ENCODE measurements around the gene ANXA11.
A peak's percentile ranks its signal among the peaks of the same experiment; 100 is the strongest.
"Not testable (repeated sequence)": the region's sequence is repeated elsewhere in the genome, so short reads cannot be mapped to it uniquely, and the experiment has no call there.

The ANXA11 gene

GRCh38 chr10:80205477-80206276 is at the start of gene ANXA11:
Gene ANXA11, minus strand, starts transcription at chr10:80205537. Its CDS starts 32,676 bp downstream, at chr10:80172861.
- peak; percentile 91 for DNase-seq

- DNase-seq, result not testable (repeated sequence)
These were observed 49.4 kb upstream of the ANXA11 start for GRCh38 chr10:80254726-80255125.

DNA sequence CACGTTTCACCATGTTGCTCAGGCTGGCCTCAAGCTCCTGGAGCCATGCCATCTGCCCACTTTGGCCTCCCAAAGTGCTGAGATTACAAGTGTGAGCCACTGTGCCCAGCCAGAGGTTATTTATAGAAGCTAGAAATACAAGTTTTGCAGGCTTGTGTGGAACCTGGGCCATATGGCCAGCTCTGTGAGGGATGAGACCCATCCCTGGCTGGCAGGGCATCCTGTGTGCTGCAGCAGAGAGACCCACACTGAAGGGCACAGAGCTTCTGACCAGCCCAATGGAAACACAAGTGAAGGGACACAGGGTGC is 48.6 kb upstream of the ANXA11 start:
- DNase-seq, result not testable (repeated sequence)

GRCh38 chr10:80253266-80253962 is 48.1 kb upstream of the ANXA11 start:
- no peak for DNase-seq

- DNase-seq, result no peak
These were observed 47.1 kb upstream of the ANXA11 start for GRCh38 chr10:80252296-80252887.

DNA sequence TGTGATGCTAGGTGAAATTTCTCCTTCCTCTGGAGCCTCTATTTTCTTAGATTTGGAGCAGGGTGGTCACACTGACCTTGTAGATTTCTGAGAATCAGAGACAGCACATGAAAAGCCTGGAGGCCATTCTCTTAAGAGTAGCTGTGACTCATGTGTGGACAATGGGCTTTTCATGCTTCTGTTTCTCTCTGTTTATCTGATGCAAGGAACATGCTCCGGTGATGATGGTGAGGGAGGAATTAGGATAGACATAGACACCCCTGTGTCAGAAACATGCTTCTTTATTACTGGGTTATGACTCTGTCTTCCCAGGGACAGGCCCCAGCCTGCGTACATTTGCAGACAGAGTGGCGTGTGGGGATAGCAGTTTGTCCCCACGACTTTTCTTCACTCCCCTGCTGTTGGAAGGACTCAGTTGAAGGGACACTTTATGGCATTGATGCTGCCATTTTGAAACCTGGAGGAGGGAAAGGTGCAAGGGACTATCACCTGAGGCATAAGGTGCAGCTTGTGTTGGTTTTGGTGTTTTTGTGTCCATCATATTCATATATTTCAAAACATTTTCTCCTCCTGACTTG is 46.5 kb upstream of the ANXA11 start:
- DNase-seq, result not testable (repeated sequence)

DNA sequence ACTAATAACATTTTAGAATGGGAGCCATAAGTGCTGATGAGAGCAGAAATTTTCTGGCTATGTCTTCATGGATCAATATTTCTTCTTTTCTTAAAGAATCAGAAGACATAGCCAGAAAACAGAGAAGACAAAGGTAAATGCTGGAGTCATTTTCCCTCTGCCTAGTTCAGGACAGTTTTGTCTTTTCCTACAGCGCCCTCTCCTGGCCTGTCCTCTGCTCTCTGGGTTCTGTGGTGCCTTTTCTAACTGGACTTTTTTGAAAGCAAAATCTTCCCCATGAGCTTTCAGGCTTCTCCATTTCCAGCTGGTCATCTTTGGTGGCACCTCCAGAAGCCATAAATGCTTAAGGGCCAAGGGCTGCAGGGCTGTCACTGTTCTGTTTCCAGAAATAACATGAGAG is 45.1 kb upstream of the ANXA11 start:
- not testable (repeated sequence) for DNase-seq

GRCh38 chr10:80249906-80250305 is 44.6 kb upstream of the ANXA11 start:
- DNase-seq, result not testable (repeated sequence)

DNA sequence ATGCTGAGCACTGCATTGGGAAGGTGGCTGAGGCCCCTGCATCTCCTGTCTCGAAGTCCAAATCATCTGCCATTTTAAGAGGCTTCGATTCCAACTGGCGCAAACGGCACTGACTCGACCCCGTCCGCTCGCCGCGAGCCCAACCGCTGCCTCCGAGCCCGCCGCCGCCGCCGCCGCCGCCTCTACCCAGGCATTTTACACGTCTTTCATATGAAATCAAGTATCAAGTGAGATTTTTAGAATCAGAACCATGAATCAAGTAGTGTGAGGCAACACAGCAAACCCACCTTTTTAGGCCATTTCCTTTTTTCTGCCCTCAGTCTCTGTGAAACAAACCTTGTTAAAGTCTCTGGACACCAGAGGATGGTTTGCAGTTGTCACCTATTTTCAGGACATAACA is 42.3 kb upstream of the ANXA11 start:
- not testable (repeated sequence) for DNase-seq

GRCh38 chr10:80244371-80244770 is 39.0 kb upstream of the ANXA11 start:
- not testable (repeated sequence) for DNase-seq

GRCh38 chr10:80242341-80242740 is 37.0 kb upstream of the ANXA11 start:
- DNase-seq, result not testable (repeated sequence)

- not testable (repeated sequence) for DNase-seq
These were observed 31.1 kb upstream of the ANXA11 start for GRCh38 chr10:80236457-80236856.

DNA sequence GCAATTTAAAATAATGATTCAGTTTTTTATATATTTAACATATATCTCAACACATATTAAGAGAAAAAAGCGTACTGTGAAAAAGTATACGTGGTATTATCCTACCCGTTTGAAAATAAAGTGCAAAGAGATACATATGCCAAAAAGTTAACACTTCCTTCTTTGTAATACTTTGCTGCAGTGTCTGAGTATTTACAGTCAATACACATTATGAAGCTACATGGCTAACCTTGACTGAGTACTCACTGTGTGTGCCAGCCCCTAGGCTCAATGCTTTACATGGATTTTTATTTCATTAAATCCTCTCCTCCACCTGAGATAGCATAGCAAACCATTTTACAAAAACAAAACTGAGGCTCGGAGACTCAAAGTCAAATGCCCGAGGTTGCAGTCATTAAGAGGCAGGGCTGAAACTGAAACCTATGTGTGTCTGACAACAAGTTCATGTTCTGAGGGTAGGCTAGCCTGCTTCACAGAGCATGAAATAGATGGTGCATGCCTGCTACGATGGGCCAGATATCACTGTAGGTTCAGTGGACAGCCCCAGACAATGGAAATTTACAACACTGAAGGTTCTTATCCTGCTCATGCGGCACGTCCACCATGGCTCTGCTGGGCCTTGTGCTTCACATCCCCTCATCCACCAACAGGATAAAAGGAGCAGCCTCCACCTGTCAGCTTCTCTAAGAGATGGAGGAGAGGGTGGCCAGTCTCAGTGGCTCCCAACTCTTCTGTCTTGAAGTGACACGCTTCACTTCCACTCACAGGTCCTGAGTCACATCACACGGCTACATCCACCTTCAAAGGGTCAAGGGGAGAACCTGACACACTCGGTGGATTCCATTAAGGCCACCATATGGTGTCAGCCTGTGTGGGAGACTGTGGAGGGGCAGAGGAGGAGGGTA is 29.2 kb upstream of the ANXA11 start:
- DNase-seq, result not testable (repeated sequence)

DNA sequence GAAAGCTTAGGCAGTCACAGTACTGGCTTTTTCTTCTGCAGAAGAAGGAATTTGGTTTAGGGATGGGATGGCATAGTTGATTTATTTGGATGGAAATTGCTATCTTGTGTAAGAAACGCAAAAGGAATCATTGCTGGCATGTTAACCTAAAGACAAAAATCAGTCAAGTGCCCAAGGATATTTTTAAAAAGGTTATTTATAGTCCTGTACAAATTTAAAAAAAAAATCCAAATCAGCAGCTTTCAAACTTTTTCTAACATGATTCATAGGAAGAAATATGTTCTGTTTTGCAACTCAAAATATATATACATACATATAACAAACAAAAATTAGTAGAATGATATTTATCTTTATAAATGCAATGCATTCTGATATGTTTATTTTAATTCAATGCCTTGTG is 28.5 kb upstream of the ANXA11 start:
- DNase-seq, result not testable (repeated sequence)

DNA sequence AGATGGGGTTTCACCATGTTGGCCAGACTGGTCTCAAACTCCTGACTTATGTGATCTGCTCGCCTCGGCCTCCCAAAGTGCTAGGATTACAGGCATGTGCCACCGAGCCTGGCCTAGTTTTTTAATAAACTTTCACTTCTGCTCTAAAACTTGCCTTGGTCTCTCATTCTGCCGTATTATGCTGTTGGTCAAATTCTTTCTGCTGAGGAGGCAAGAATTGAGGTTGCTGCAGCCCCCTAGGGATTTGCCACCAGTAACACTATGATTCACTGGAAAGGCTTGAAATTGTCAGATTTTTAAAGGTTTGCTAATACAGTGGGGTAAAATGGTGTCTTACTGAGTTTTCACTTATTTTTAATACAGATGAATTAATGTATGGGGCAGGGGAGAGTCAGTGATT is 21.4 kb upstream of the ANXA11 start:
- not testable (repeated sequence) for DNase-seq

DNA sequence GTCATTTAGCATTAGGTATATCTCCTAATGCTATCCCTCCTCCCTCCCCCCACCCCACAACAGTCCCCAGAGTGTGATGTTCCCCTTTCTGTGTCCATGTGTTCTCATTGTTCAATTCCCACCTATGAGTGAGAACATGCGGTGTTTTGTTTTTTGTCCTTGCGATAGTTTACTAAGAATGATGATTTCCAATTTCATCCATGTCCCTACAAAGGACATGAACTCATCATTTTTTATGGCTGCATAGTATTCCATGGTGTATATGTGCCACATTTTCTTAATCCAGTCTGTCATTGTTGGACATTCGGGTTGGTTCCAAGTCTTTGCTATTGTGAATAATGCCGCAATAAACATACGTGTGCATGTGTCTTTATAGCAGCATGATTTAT is 17.7 kb upstream of the ANXA11 start:
- DNase-seq, result not testable (repeated sequence)

- DNase-seq, result not testable (repeated sequence)
These were observed 13.5 kb upstream of the ANXA11 start for GRCh38 chr10:80218878-80219277.

GRCh38 chr10:80214368-80214982 is 9.1 kb upstream of the ANXA11 start:
- DNase-seq, result not testable (repeated sequence)

GRCh38 chr10:80212535-80213115 is 7.3 kb upstream of the ANXA11 start:
- DNase-seq, result not testable (repeated sequence)

DNA sequence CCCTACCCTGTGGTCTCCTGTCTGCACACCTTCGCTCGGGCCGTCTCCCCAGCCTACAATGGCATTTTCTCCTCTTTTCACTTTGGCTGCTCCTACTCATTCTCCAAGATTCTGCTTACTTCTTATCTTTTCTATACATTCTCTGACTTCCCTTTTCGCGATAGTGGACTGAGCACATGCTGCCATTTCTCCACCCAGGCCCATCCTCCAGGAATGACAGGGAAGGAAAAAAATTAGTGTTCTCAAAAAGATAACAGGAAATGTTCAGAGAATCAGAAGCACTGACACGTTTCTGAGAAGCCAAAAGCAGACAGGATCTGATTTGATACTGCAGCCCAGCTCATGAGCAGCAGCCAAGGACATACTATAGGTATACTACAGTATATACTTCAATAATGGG is 6.4 kb upstream of the ANXA11 start:
- no peak for DNase-seq

DNA sequence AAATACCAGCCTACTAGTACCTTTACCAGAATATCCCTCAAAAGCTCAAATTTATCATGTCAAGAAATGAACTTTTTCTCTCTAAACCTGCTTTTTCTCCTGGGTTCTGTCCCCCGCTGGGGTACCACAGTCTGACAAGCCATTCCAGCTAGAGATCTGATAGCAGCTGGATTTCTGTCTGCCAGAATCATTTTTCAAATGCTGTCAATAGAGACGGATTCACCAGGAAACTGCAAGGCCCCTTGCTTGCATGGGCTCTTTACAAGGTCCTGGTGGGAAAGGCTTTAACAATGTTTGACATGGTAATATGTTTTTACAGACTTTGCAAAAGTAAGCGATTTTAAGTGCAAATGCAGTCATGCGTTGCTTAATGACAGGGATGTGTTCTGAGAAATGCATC is 4.9 kb upstream of the ANXA11 start:
- no peak for DNase-seq
